ENCODE data around the gene MGAT5B.

DNA sequence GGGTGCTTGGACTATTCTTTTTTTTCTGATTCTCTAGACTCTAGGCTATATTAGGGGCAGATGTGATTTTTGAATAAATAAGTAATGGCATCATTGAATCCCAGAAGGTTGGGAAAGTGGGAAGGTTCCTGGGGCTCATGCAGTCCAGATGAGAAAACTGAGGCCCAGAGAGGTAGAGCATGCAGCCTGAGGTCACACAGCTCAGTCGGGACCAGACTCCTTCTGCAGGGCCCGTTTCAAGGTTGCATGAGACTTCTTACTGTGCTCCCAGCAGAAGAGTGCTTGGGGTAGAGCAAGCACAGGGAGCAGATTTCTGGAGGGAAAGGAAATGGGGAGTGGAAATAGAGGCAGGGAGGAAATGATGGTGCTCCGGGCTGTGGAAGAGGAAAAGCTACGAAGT, 59.8 kb downstream of the MGAT5B start:
- TF ChIP-seq POLR2AphosphoS5 (IDR thresholded peaks at IDR 0.05): no peak
- TF ChIP-seq CTCF (IDR thresholded peaks at IDR 0.05): no peak
- TF ChIP-seq POLR2A (IDR thresholded peaks at IDR 0.05): no peak

All from prostate gland (tissue), 2 donors.